ENCODE data around the gene DCHS2. TPM values are rescaled to one million over a fixed set of nuclear protein-coding genes. Genes with fewer than 3 reads are reported as not detected.

Gene DCHS2
- total RNA-seq, 1 experiment from 2014 or later, result not detected

- peaks cover 9% of the 10 kb centered on the region for H3K27me3 Mint-ChIP-seq (ENCODE audit: insufficient read depth, unreplicated experiment)
- H3K36me3 Mint-ChIP-seq (ENCODE audit: insufficient read depth, unreplicated experiment), result no peaks in the 10 kb centered on the region
- no peaks in the 10 kb centered on the region for H3K4me1 Mint-ChIP-seq (ENCODE audit: low read depth, unreplicated experiment)
- BruUV-seq (replicated peaks), result no TSS peak
- Histone ChIP-seq H3K4me1 (no peaks in the 10 kb centered on the region), H3K36me3 (ENCODE audit: control insufficient read depth, insufficient read depth, low read length) (no peaks in the 10 kb centered on the region), H3K4me3 (ENCODE audit: low read depth, low read length) (no peak overlapping the region), H3K27me3 (replicated peaks; ENCODE audit: control insufficient read depth, insufficient read depth, low read length) (no peaks in the 10 kb centered on the region), H3K9me3 (no peaks in the 10 kb centered on the region)
- no peak for TF ChIP-seq CTCF (IDR thresholded peaks at IDR 0.05; ENCODE audit: insufficient read depth in 1 of 2, low read depth in 1 of 2, low read length in 1 of 2, severe bottlenecking in 1 of 2, unreplicated experiment in 1 of 2)
- ChIA-PET POLR2A (no interaction called here), CTCF (no interaction called here)
- H3K4me3 Mint-ChIP-seq (ENCODE audit: unreplicated experiment), result no peak overlapping the region
- H3K27ac Mint-ChIP-seq (ENCODE audit: unreplicated experiment), result no peak overlapping the region
- intact Hi-C loops (cut with micrococcal nuclease; ENCODE audit: unreplicated experiment), result no loop called here
- no peaks in the 10 kb centered on the region for H3K9me3 Mint-ChIP-seq (ENCODE audit: unreplicated experiment)
- DNase-seq, result no peak
Observed at GRCh38 chr4:154444958-154445357, 46.6 kb downstream of the DCHS2 start.

GRCh38 chr4:154441982-154442381 is 49.6 kb downstream of the DCHS2 start:
- CTCF ChIA-PET, result no interaction called here
- H3K36me3 Mint-ChIP-seq (ENCODE audit: insufficient read depth, unreplicated experiment), result no peaks in the 10 kb centered on the region
- no TSS peak for BruUV-seq (replicated peaks)
- H3K9me3 Mint-ChIP-seq (ENCODE audit: unreplicated experiment), result no peaks in the 10 kb centered on the region
- Histone ChIP-seq H3K9me3 (no peaks in the 10 kb centered on the region), H3K36me3 (ENCODE audit: control insufficient read depth, insufficient read depth, low read length) (no peaks in the 10 kb centered on the region), H3K27me3 (replicated peaks; ENCODE audit: control insufficient read depth, insufficient read depth, low read length) (no peaks in the 10 kb centered on the region), H3K4me3 (ENCODE audit: low read depth, low read length) (no peak overlapping the region), H3K4me1 (no peaks in the 10 kb centered on the region)
- POLR2A ChIA-PET, result no interaction called here
- intact Hi-C loops (cut with micrococcal nuclease; ENCODE audit: unreplicated experiment), result no loop called here
- no peaks in the 10 kb centered on the region for H3K4me1 Mint-ChIP-seq (ENCODE audit: low read depth, unreplicated experiment)
- no peak overlapping the region for H3K4me3 Mint-ChIP-seq (ENCODE audit: unreplicated experiment)
- DNase-seq, result no peak
- peaks cover 1% of the 10 kb centered on the region for H3K27me3 Mint-ChIP-seq (ENCODE audit: insufficient read depth, unreplicated experiment)
- no peak overlapping the region for H3K27ac Mint-ChIP-seq (ENCODE audit: unreplicated experiment)
- TF ChIP-seq CTCF (IDR thresholded peaks at IDR 0.05; ENCODE audit: insufficient read depth in 1 of 2, low read depth in 1 of 2, low read length in 1 of 2, severe bottlenecking in 1 of 2, unreplicated experiment in 1 of 2), result no peak

GRCh38 chr4:154441124-154441523 is 50.5 kb downstream of the DCHS2 start:
- H3K4me1 Mint-ChIP-seq (ENCODE audit: low read depth, unreplicated experiment), result no peaks in the 10 kb centered on the region
- no peaks in the 10 kb centered on the region for H3K36me3 Mint-ChIP-seq (ENCODE audit: insufficient read depth, unreplicated experiment)
- H3K9me3 Mint-ChIP-seq (ENCODE audit: unreplicated experiment), result no peaks in the 10 kb centered on the region
- CTCF ChIA-PET, result no interaction called here
- BruUV-seq (replicated peaks), result no TSS peak
- intact Hi-C loops (cut with micrococcal nuclease; ENCODE audit: unreplicated experiment), result no loop called here
- TF ChIP-seq CTCF (IDR thresholded peaks at IDR 0.05; ENCODE audit: insufficient read depth in 1 of 2, low read depth in 1 of 2, low read length in 1 of 2, severe bottlenecking in 1 of 2, unreplicated experiment in 1 of 2), result no peak
- peaks cover 3% of the 10 kb centered on the region for H3K27me3 Mint-ChIP-seq (ENCODE audit: insufficient read depth, unreplicated experiment)
- DNase-seq, result no peak
- Histone ChIP-seq H3K9me3 (no peaks in the 10 kb centered on the region), H3K4me1 (no peaks in the 10 kb centered on the region), H3K36me3 (ENCODE audit: control insufficient read depth, insufficient read depth, low read length) (no peaks in the 10 kb centered on the region), H3K4me3 (ENCODE audit: low read depth, low read length) (no peak overlapping the region), H3K27me3 (replicated peaks; ENCODE audit: control insufficient read depth, insufficient read depth, low read length) (no peaks in the 10 kb centered on the region)
- POLR2A ChIA-PET, result no interaction called here
- no peak overlapping the region for H3K27ac Mint-ChIP-seq (ENCODE audit: unreplicated experiment)
- no peak overlapping the region for H3K4me3 Mint-ChIP-seq (ENCODE audit: unreplicated experiment)
